ENCODE data around the gene BRD2. TPM values are rescaled to one million over a fixed set of nuclear protein-coding genes. Genes with fewer than 3 reads are reported as not detected.

BRD2 gene
- polyA plus RNA-seq, 4 donors, result 76.2 to 201 (median 90.6) TPM

GRCh38 chr6:32984622-32985389 is 16.4 kb downstream of the BRD2 start:
- 10 to 13% (median 12%) methylated on average over 9 of the region's 9 CpGs for WGBS, 3 donors
- Histone ChIP-seq H3K27ac (ENCODE audit: low read depth in 1 of 3, low read length in 2 of 3) (peak overlapping the region in 1 of 3 donors; percentile 0), H3K27me3 (ENCODE audit: control insufficient read depth in 3 of 3, insufficient read depth in 3 of 3, low read length in 3 of 3) (no peaks in the 10 kb centered on the region), H3K4me1 (ENCODE audit: control insufficient read depth in 3 of 3, insufficient read depth in 2 of 3, low read depth in 1 of 3, low read length in 2 of 3) (peaks cover 2 to 19% (median 7%) of the 10 kb centered on the region in 3 donors), H3K9me3 (ENCODE audit: control insufficient read depth in 2 of 2, insufficient read depth in 1 of 2, low read depth in 1 of 2, low read length in 1 of 2) (no peaks in the 10 kb centered on the region), H3K4me3 (ENCODE audit: low read depth in 1 of 3, low read length in 3 of 3) (no peak overlapping the region), H3K36me3 (ENCODE audit: control insufficient read depth in 3 of 3, insufficient read depth in 2 of 3, low read depth in 1 of 3, low read length in 3 of 3) (peaks cover 9 to 16% (median 11%) of the 10 kb centered on the region in 3 donors)
- DNase-seq (peak; percentile 91 to 94), FAIRE-seq (no peak)

DNA sequence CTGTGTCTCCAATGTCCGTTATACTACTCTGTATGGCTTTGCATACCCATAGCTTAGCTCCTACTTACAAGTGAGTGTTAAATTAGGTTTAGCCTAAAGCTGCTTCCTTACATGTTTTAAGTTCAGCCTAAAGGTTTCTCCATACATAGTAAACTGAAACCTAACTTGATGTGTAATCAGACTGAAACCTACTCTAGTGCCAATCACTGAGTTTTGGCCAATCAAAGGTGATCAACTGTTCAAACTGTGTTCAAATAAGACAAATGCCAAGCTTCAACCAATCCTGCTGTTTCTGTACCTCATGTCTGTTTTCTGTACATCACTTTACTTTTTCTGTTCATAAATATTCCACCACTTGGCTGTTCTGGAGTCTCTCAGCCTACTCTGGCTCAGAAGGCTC is 21.0 kb downstream of the BRD2 start:
- no peak overlapping the region for H3K27ac ChIP-seq (ENCODE audit: low read depth in 1 of 3, low read length in 2 of 3)
- DNase-seq, result no peak
- no peak for FAIRE-seq
- H3K9me3 ChIP-seq (ENCODE audit: control insufficient read depth in 2 of 2, insufficient read depth in 1 of 2, low read depth in 1 of 2, low read length in 1 of 2), result no peaks in the 10 kb centered on the region
- WGBS, 3 donors, result 89 to 97% (median 91%) methylated on average over 1 of the region's 1 CpG
- no peaks in the 10 kb centered on the region for H3K4me1 ChIP-seq (ENCODE audit: control insufficient read depth in 3 of 3, insufficient read depth in 2 of 3, low read depth in 1 of 3, low read length in 2 of 3)
- peaks cover 0 to 2% (median 0%) of the 10 kb centered on the region in 3 donors for H3K27me3 ChIP-seq (ENCODE audit: control insufficient read depth in 3 of 3, insufficient read depth in 3 of 3, low read length in 3 of 3)
- no peaks in the 10 kb centered on the region for H3K36me3 ChIP-seq (ENCODE audit: control insufficient read depth in 3 of 3, insufficient read depth in 2 of 3, low read depth in 1 of 3, low read length in 3 of 3)
- H3K4me3 ChIP-seq (ENCODE audit: low read depth in 1 of 3, low read length in 3 of 3), result no peak overlapping the region

DNA sequence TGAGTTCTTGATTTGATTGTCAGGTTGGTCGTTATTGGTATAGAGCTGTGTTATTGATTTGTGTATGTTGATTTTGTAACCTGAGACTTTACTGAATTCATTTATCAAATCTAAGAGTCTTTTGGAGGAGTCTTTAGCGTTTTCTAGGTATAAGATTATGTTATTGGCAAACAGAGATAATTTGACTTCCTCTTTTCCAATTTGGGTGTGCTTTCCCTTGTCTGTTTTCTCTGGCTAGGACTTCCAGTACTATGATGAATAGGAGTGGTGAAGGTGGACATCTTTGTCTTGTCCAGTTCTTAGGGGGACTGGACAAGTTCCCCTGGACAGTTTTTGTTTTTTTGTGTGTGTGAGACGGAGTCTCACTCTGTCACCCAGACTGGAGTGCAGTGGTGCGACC is 23.6 kb downstream of the BRD2 start:
- H3K4me1 ChIP-seq (ENCODE audit: control insufficient read depth in 3 of 3, insufficient read depth in 2 of 3, low read depth in 1 of 3, low read length in 2 of 3), result no peaks in the 10 kb centered on the region
- FAIRE-seq, result no peak

DNA sequence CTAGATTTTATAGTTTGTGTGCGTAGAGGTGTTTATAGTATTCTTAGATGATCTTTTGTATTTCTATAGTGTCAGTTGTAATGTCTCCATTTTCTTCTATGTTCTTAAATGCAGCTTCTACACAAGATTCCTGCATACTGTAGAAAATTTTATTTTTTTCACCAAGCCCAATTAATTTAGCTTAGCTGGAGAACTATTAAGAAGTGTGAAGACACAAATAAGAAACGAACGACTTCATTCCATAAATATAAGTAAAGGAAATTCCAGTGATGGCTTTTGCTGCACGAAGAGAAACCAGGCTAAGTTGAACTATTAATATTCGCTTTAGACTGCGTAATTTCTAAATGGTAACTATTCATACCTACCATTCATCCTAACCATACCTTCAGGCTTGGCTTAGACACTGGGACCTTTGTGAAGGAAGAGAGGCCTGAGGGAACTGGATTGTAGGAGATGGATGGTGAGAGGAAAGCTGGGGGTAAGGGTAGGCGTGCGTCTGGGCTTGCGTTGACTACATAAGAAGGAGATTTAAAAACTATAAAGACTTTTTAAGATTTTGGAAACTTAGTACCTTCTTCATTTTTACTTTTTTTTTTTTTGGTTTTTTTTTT is 25.1 kb downstream of the BRD2 start:
- Histone ChIP-seq H3K4me1 (ENCODE audit: control insufficient read depth in 3 of 3, insufficient read depth in 2 of 3, low read depth in 1 of 3, low read length in 2 of 3) (no peaks in the 10 kb centered on the region), H3K9me3 (ENCODE audit: control insufficient read depth in 2 of 2, insufficient read depth in 1 of 2, low read depth in 1 of 2, low read length in 1 of 2) (no peaks in the 10 kb centered on the region), H3K4me3 (ENCODE audit: low read depth in 1 of 3, low read length in 3 of 3) (no peak overlapping the region), H3K27me3 (ENCODE audit: control insufficient read depth in 3 of 3, insufficient read depth in 3 of 3, low read length in 3 of 3) (peaks cover 0 to 3% (median 2%) of the 10 kb centered on the region in 3 donors), H3K27ac (ENCODE audit: low read depth in 1 of 3, low read length in 2 of 3) (no peak overlapping the region), H3K36me3 (ENCODE audit: control insufficient read depth in 3 of 3, insufficient read depth in 2 of 3, low read depth in 1 of 3, low read length in 3 of 3) (no peaks in the 10 kb centered on the region)
- 89 to 92% (median 91%) methylated on average over 9 of the region's 9 CpGs for WGBS, 3 donors
- DNase-seq (no peak), FAIRE-seq (no peak)

More for the DNA sequence above, 23.6 kb downstream of the BRD2 start:
- H3K27me3 ChIP-seq (ENCODE audit: control insufficient read depth in 3 of 3, insufficient read depth in 3 of 3, low read length in 3 of 3), result peaks cover 0 to 2% (median 0%) of the 10 kb centered on the region in 3 donors
- H3K36me3 ChIP-seq (ENCODE audit: control insufficient read depth in 3 of 3, insufficient read depth in 2 of 3, low read depth in 1 of 3, low read length in 3 of 3), result no peaks in the 10 kb centered on the region
- DNase-seq, result no peak
- H3K9me3 ChIP-seq (ENCODE audit: control insufficient read depth in 2 of 2, insufficient read depth in 1 of 2, low read depth in 1 of 2, low read length in 1 of 2), result no peaks in the 10 kb centered on the region
- 57 to 68% (median 57%) methylated on average over 4 of the region's 4 CpGs for WGBS, 3 donors
- no peak overlapping the region for H3K27ac ChIP-seq (ENCODE audit: low read depth in 1 of 3, low read length in 2 of 3)
- no peak overlapping the region for H3K4me3 ChIP-seq (ENCODE audit: low read depth in 1 of 3, low read length in 3 of 3)

GRCh38 chr6:32995448-32995847 is 27.1 kb downstream of the BRD2 start:
- no peaks in the 10 kb centered on the region for H3K9me3 ChIP-seq (ENCODE audit: control insufficient read depth in 2 of 2, insufficient read depth in 1 of 2, low read depth in 1 of 2, low read length in 1 of 2)
- DNase-seq (no peak), FAIRE-seq (no peak)
- no peaks in the 10 kb centered on the region for H3K36me3 ChIP-seq (ENCODE audit: control insufficient read depth in 3 of 3, insufficient read depth in 2 of 3, low read depth in 1 of 3, low read length in 3 of 3)
- H3K4me1 ChIP-seq (ENCODE audit: control insufficient read depth in 3 of 3, insufficient read depth in 2 of 3, low read depth in 1 of 3, low read length in 2 of 3), result no peaks in the 10 kb centered on the region
- H3K4me3 ChIP-seq (ENCODE audit: low read depth in 1 of 3, low read length in 3 of 3), result no peak overlapping the region
- WGBS, 3 donors, result 28 to 41% (median 37%) methylated on average over 2 of the region's 2 CpGs
- peaks cover 0 to 9% (median 5%) of the 10 kb centered on the region in 3 donors for H3K27me3 ChIP-seq (ENCODE audit: control insufficient read depth in 3 of 3, insufficient read depth in 3 of 3, low read length in 3 of 3)
- no peak overlapping the region for H3K27ac ChIP-seq (ENCODE audit: low read depth in 1 of 3, low read length in 2 of 3)

DNA sequence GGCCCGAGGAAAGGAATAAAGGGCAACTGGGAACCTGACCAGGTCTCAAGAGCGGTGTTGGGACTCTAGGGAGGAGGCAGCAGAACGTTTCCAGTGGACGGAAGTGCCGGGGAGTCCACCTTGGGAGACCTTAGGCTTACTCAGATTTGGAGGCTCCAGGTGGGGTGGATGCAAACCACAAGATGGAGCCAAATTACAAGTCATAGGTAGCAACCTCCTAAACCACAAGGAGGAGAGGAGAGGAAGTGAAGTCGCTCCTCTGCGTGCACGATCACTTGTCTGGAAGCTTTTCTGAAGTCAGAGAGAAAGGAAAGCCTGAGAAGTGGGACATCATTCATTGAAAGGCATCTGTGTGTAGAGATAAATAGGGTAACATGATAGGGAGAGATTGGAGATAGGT is 31.7 kb downstream of the BRD2 start:
- H3K27me3 ChIP-seq (ENCODE audit: control insufficient read depth in 3 of 3, insufficient read depth in 3 of 3, low read length in 3 of 3), result peaks cover 0 to 33% (median 3%) of the 10 kb centered on the region in 3 donors
- H3K36me3 ChIP-seq (ENCODE audit: control insufficient read depth in 3 of 3, insufficient read depth in 2 of 3, low read depth in 1 of 3, low read length in 3 of 3), result no peaks in the 10 kb centered on the region
- 38 to 52% (median 40%) methylated on average over 8 of the region's 8 CpGs for WGBS, 3 donors
- H3K9me3 ChIP-seq (ENCODE audit: control insufficient read depth in 2 of 2, insufficient read depth in 1 of 2, low read depth in 1 of 2, low read length in 1 of 2), result no peaks in the 10 kb centered on the region
- DNase-seq, result no peak
- H3K27ac ChIP-seq (ENCODE audit: low read depth in 1 of 3, low read length in 2 of 3), result no peak overlapping the region
- H3K4me3 ChIP-seq (ENCODE audit: low read depth in 1 of 3, low read length in 3 of 3), result no peak overlapping the region
- no peak for FAIRE-seq
- H3K4me1 ChIP-seq (ENCODE audit: control insufficient read depth in 3 of 3, insufficient read depth in 2 of 3, low read depth in 1 of 3, low read length in 2 of 3), result no peaks in the 10 kb centered on the region

GRCh38 chr6:33001685-33002084 is 33.3 kb downstream of the BRD2 start:
- FAIRE-seq (no peak), DNase-seq (no peak)
- H3K36me3 ChIP-seq (ENCODE audit: control insufficient read depth in 3 of 3, insufficient read depth in 2 of 3, low read depth in 1 of 3, low read length in 3 of 3), result no peaks in the 10 kb centered on the region
- peaks cover 0 to 33% (median 3%) of the 10 kb centered on the region in 3 donors for H3K27me3 ChIP-seq (ENCODE audit: control insufficient read depth in 3 of 3, insufficient read depth in 3 of 3, low read length in 3 of 3)
- 65 to 73% (median 72%) methylated on average over 4 of the region's 4 CpGs for WGBS, 3 donors
- H3K9me3 ChIP-seq (ENCODE audit: control insufficient read depth in 2 of 2, insufficient read depth in 1 of 2, low read depth in 1 of 2, low read length in 1 of 2), result no peaks in the 10 kb centered on the region
- H3K4me1 ChIP-seq (ENCODE audit: control insufficient read depth in 3 of 3, insufficient read depth in 2 of 3, low read depth in 1 of 3, low read length in 2 of 3), result no peaks in the 10 kb centered on the region
- no peak overlapping the region for H3K4me3 ChIP-seq (ENCODE audit: low read depth in 1 of 3, low read length in 3 of 3)
- no peak overlapping the region for H3K27ac ChIP-seq (ENCODE audit: low read depth in 1 of 3, low read length in 2 of 3)

GRCh38 chr6:33004940-33005339 is 36.5 kb downstream of the BRD2 start:
- Histone ChIP-seq H3K36me3 (ENCODE audit: control insufficient read depth in 3 of 3, insufficient read depth in 2 of 3, low read depth in 1 of 3, low read length in 3 of 3) (no peaks in the 10 kb centered on the region), H3K9me3 (ENCODE audit: control insufficient read depth in 2 of 2, insufficient read depth in 1 of 2, low read depth in 1 of 2, low read length in 1 of 2) (no peaks in the 10 kb centered on the region), H3K4me1 (ENCODE audit: control insufficient read depth in 3 of 3, insufficient read depth in 2 of 3, low read depth in 1 of 3, low read length in 2 of 3) (no peaks in the 10 kb centered on the region), H3K27me3 (ENCODE audit: control insufficient read depth in 3 of 3, insufficient read depth in 3 of 3, low read length in 3 of 3) (peaks cover 0 to 44% (median 2%) of the 10 kb centered on the region in 3 donors), H3K4me3 (ENCODE audit: low read depth in 1 of 3, low read length in 3 of 3) (no peak overlapping the region), H3K27ac (ENCODE audit: low read depth in 1 of 3, low read length in 2 of 3) (no peak overlapping the region)
- 73 to 81% (median 74%) methylated on average over 6 of the region's 6 CpGs for WGBS, 3 donors
- no peak for FAIRE-seq
- no peak for DNase-seq
